CD4-positive, alpha-beta T cell treated with Interleukin-4 for 4 hours (primary cell): ENCODE data around the gene NCOR1.
A peak's percentile ranks its signal among the peaks of the same experiment; 100 is the strongest.
"Not testable (repeated sequence)": the region's sequence is repeated elsewhere in the genome, so short reads cannot be mapped to it uniquely, and the experiment has no call there.

Experiments
- DNase-seq: peaks from one replicate; pipeline ENCODE4 v3.0.0-alpha.2; 2020

Gene NCOR1

DNA sequence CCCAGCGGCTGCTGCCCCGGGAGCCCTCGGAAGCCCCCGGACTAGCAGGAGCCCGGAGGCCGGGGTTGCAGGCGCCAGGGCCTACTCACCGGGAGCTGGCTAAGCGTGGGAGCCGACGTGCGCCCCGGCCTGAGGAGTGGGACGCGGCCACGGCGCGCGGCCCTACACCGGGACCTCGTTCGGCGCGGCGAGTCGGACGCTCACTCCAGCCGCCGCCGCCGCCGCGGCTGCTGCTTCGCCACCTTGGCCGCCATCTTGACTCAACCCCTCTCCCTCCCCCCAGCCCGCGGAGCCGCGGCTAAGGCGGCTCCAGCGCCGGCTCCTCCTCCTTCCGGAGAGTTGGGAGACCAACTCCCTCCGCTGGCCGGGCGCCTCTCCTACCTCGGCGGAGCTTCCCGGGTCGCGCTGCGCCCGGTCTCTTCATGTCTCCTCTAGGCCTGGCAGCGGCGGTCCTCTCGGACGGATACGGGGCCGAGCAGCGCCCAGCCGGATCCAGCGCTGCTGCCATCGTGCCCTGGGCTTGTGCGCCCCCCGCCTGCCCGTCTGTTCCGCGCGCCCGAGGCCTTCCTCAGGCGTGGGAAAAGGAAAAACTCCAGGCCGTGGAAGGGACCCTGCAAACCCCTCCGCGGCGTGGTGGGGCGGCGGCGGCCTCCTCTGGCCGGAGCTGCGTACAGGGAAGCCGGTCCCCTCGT, at the start of gene NCOR1:
NCOR1 (minus strand) TSS at position 262 of the 692 bp plus-strand sequence. CDS start 20,965 bp downstream, outside the sequence.
- DNase-seq: peak; percentile 87

DNA sequence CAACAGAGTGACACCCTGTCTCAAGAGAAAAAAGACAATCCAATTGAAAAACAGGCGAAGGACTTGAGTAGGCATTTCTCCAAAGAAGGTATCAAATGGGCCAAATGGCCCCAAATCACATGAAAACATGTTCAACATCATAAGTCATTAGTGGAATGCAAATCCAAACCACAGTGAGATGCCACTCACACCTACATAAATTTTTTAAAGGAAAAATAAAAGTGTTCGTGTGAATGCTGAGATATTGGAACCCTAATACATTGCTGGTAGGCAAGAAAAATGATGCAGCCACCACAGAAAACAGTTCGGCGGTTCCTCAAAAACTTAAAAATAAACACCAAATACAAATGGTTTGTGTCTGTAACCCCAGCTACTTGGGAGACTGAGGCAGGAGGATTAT, 46.9 kb upstream of the NCOR1 start:
- no peak for DNase-seq

DNA sequence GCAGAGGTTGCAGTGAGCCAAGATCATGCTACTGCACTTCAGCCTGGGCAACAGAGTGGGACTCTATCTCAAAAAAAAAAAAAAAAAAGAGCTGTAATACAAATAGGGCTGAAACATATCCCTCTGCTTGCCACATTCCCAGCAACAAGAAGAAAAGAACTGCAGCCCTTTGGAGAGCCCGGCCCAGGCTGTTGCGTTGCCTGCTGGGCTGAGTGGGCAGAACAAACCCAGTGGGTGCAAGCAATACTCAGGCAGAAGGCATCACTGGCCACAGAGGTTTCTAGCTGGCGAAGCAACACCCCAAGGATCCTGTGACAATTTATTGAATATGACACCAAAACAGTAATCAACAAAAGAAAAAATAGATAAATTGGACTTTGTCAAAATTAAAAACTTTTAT, 45.7 kb upstream of the NCOR1 start:
- no peak for DNase-seq

DNA sequence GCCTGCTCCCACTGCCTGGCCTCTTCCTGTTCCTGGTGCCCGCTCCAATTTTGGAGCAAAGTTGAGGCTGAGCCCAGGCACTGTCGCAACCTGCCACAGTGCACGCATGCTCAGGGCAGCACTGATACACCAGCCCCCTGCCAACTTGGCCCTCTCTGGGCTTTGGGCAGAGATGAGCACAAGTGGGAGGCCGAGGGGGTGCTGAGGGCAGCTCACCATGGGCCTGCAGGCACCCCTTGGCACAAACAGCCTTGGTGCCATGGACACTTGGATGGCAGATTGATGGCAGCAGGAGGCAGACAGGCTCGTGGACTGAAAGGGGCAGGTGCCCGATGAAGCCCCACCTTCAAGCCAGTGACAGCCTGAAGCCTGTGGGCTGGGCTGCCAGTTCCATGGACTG, 44.6 kb upstream of the NCOR1 start:
- DNase-seq: no peak

DNA sequence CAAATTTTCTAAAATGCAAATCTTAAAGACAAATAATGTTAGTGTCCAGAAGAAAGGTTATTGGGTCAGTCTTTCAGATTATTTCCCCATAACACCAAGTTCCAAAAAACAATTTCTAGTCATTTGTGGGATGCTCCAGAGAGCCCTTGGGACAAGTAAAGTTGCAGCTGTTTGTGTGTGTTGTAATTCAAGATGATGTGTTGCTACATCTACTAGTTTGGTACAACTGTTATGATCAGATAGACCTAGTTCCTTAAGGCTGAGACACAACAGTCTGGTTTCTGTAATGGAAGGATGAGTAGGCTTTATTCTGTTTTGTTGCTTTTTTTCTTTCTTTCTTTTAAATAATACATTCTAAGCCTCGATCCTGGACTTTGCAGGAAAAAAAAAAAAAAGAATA, 43.6 kb upstream of the NCOR1 start:
- no peak for DNase-seq

DNA sequence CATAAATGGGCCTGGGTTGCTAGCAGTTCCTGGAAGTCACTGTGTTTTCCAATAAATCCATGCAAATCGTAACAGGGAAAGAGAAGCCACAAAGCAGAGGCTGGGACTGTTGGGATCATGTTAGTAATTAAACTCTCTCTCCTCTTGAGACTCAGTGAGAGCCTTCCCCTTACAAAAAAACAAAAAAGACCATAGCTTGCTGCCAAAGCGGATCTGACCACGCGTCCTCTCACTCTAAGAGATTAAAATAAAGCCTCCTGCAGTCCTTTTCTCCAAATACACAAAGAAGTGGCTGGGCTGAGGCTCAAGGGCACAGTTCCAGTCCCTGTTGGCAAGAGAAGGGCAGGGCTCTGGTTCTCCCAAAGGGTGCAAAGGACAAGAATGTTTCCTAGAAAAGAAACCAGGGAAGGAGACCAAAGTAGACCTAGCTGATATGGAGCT, 40.2 kb upstream of the NCOR1 start:
- DNase-seq: no peak

DNA sequence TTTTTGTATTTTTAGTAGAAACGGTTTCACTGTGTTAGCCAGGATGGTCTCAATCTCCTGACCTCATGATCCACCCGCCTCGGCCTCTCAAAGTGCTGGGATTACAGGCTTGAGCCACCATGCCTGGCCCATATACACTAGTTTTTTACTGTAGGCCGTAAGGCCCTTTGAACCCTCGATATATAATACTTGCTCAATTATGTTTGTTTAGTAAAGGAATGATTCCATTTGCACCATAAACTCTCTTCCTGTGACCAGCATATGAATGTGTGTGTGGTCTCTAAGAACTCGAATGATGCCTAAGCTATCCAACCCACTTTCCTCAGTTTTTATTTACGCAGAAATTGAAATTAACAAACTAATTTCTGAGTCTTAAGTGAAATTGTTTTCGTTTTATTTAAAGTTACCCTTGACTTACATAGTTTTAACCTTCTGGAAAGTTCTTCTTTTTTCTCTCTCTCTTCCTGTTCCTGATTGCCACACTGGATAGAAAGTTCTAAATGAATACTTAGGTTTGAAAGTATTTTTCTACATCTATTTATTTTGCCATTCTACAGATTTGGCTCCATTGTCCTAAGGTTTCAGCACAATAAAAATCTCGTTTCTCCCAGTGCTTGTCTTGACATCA, 39.6 kb upstream of the NCOR1 start:
- DNase-seq: no peak

DNA sequence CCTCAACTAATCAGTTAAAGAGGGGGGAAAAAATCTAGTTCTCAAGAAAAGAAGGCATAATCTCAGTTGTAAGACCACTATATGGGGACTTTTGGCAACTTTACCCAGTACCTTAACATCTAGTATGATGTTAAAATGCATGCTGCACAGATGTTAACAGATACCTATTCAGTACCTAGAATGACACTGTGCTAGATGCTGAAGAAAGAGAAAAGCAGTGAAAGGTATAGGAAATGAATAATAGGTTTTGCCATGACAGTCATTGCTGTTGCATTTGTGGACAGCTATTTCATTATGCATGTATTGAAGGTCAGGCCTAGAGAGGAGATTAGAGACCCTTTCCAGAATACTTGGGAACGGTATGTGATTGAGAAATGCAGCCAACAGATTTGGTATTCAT, 36.2 kb upstream of the NCOR1 start:
- no peak for DNase-seq

DNA sequence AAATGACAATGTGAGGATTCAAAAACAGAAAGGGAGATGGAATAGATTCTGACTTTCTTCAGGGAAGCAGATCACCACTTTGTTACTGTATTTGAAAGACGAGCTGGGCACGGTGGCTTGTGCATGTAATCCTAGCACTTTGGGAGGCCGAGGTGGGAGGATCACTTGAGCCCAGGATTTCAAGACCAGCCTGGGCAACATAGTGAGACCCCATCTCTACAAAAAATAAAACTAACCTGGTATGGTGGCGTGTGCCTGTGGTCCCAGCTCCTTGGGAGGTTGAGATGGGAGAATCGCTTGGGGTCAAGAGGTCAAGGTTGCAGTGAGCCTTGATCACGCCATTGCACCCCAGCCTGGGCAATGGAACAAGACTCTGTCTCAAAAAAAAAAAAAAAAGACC, 35.7 kb upstream of the NCOR1 start:
- no peak for DNase-seq

DNA sequence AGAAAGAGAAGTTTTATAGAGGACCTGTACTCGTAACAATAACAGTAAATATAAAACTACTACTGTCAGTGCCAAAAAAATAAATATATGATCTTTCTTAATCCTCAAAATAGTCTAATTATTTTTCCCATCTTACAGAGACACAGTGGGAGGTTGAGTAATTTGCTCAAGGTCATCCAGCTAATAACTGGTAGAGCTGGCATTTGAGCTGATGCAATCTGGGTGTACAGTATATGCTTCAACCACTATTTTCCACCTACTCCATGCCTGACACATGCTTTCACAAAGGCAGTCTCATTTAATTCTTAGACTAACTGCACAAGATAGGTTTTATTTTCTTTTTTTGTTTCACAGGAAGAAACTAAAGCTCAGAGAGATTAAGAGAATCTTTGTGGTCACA, 35.3 kb upstream of the NCOR1 start:
- DNase-seq: no peak

DNA sequence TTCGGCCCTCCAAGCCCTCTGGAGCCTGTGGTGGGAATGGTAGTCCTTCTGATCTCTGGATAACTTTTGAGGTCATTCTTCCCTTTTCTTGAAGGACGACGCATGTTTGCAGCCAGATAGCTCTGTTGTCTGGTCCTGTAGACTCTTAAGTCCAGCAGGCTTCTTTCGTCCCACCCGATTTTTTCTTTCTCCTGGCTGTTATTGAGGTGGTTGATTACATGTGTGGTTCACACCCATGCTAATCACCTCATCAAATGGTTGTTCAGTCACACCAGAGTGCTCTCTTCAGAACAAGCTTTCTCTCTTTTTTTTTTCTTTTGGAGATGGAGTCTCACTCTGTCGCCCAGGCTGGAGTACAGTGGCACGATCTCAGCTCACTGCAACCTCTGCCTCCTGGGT, 32.3 kb upstream of the NCOR1 start:
- DNase-seq: no peak

DNA sequence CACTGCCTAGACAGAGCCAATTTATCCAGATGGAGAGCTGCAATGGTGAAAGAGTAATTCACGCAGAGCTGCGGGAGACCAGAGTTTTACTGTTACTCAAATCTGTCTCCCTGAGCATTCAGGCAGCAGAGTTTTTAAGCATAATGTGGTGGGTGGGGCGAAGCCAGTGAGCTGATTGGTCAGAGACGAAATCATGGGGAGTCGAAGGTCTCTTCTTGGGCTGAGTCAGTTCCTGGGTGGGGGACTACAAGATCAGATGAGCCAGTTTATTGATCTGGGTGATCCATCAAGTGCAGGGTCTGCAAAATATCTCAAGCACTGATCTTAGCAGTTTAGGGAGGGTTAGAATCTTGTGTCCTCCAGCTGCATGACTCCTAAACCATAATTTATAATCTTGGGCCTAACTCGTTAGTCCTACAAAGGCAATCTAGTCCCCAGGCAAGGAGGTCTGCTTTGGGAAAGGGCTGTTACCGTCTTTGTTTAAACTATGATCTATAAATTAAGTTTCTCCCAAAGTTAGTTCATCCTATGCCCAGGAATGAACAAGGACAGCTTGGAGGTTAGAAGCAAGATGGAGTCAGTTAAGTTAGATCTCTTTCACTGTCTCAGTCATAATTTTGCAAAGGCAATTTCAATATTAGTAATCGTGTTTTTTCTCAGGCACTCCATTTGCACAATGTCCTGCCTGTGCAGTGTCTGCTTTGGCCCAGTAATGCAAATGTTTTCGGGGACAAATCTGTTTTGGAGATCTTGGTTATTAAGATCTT, 28.6 kb upstream of the NCOR1 start:
- no peak for DNase-seq

DNA sequence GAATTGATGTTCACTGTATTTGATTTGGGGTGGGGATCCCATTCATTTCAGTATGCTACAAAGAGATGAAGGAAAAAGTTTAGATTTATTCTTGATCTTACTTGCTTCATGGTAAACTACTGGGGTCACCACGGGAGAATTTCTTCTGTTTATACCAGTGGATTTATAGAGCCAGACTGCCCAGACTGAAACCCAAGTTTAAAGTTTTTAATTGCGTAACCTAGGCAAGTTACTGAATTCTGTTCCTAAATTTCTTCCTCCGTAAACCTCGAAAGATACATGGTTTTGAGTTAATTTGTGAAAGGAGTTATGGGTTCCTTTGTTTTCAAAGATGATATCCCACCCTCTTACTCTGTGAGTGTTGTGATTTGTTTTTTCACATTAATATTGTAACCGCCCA, 28.1 kb upstream of the NCOR1 start:
- DNase-seq: no peak

DNA sequence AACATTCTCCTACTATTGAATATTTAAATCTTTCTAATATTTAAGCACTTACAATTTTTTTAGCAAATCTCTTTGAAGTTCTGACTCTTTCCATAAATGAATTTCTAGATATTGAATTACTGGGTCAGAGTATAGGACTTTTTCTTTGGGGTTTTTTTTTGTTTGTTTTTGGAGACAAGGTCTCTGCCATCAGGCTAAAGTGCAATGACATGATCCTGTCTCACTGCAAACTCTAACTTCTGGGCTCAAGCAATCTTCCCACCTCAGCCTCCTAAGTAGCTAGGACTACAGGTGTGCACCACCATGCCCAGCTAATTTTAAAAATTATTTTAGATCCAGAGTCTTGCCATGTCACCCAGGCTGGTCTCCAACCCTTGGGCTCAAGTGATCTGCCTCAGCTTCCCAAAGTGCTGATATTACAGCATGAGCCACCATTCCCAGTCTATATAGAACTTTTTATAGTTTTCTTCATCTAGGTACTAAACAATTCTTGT, 26.6 kb upstream of the NCOR1 start:
- DNase-seq: no peak

DNA sequence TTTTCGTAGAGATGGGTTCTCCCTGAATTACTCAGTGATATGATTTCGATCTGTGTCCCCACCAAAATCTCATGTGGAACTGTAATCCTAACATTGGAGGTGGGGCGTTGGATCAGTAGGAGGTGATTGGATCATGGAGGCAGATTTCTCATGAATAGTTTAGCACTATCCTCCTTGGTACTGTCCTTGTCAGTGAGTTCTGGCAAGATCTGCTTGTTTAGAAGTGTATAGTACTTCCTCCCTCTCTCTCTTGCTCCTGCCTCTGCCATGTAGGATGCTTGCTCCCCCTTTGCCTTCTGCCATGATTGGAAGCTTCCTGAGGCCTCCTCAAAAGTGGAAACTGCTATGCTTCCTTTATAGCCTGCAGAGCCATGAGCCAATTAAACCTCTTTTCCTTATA, 24.6 kb upstream of the NCOR1 start:
- no peak for DNase-seq

DNA sequence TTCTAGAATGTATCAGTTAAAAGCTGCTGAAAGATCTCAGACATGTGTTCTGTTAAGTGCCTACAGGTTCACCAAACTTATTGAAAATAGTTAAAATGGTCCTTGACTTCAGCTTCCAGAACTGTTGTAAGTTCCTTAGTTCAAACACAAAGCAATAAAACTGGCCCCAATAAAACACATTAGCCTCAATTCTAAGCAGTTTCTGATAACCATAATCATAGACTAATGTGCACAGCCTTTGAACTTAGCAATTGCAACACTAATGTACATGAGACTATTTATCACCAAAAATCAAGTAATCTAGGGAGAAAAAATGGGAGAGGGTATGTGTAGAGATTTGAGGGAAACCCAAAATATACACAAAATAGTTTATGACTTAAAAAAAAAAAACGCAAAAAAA, 17.1 kb upstream of the NCOR1 start:
- DNase-seq: no peak

DNA sequence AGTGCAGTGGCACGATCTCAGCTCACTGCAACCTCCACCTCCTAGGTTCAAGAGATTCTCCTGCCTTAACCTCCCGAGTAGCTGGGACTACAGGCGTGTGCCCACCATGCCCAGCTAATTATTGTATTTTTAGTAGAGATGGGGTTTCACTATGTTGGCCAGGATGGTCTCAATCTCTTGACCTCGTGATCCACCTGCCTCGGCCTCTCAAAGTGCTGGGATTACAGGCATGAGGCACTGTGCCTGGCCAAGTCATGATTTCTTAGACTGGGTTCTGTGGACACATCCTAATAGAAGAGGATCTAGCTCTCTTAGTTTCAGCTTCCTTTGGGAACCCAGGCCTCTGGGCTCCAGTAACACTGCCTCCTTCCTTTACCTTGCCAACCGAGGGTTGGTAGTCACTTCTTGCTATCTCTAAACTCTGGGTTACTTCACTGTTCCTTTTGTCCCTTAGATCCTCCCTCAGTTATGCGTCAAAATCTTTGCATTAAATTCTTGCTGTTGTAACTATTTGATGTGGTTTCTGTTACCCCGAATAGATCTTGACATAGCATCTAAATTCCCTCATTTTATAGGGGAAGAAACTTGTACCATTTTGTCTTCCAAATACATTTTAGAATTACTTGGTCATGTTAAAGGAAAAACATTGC, 14.7 kb upstream of the NCOR1 start:
- not testable (repeated sequence) for DNase-seq

DNA sequence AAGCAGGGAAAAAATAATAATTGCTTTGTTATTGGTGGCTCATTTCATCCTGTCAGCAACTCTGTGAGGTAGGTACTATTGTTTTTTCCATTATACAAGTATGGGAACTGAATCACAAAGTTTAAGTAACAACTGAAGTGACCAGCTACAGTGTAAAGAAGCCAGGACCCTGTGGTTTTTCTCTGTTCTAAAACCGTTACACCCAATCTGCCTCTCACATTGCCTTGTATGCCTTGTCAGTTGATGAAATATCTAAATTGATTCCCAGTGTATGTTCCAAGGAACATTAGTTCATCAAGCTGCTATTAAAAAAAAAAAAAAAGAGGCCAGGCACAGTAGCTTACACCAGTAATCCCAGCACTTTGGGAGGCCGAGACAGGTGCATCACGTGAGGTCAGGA, 7.1 kb upstream of the NCOR1 start:
- DNase-seq: no peak

DNA sequence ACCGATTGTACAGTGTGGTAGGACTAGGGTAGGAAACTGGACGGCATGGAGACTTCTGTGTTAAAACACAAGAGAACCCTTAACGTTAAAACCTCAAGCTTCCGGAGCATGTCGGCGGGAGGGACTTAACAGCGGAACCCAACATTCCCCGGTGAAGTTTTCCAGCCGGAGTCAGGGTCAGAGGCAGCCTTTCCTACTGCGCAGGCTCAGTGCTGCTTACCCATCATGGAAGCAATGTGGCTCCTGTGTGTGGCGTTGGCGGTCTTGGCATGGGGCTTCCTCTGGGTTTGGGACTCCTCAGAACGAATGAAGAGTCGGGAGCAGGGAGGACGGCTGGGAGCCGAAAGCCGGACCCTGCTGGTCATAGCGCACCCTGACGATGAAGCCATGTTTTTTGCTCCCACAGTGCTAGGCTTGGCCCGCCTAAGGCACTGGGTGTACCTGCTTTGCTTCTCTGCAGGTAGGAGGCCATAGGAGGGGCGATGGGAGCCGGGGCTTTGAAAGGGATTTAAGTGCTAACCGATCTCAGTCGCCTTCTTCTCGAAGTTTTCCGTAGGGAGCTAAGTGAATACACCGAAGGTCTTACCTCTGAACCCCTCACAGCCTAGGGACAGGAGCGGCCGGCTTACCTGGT, 1.8 kb upstream of the NCOR1 start, which contains the start of gene PIGL:
PIGL (plus strand) TSS at position 209 of the 634 bp plus-strand sequence; CDS start at position 226, 17 bp downstream.
- peak; percentile 93 for DNase-seq

DNA sequence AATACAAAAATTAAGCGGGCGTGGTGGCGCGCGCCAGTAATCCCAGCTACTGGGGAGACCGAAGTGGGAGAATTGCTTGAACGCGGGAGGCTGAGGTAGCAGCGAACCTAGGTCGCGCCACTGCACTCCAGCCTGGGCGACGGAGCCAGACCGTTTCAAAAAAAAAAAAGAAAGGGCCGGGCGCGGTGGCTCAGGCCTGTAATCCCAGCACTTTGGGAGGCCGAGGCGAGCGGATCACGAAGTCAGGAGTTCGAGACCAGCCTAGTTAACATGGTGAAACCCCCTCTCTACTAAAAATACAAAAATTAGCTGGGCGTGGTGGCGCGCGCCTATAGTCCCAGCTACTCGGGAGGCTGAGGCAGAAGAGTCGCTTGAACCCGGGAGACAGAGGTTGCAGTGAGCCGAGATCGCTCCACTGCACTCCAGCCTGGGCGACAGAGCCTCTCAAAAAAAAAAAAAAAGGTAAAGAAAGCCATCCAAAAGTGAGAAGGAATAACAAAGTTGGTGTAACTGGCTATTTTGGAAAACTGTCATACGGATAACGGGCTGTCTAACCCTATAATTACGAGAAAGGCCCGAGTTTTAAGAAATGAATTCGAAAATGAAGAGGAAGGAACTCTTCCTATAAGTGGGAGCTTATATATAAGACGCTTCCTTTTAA, 1.1 kb upstream of the NCOR1 start:
- not testable (repeated sequence) for DNase-seq

DNA sequence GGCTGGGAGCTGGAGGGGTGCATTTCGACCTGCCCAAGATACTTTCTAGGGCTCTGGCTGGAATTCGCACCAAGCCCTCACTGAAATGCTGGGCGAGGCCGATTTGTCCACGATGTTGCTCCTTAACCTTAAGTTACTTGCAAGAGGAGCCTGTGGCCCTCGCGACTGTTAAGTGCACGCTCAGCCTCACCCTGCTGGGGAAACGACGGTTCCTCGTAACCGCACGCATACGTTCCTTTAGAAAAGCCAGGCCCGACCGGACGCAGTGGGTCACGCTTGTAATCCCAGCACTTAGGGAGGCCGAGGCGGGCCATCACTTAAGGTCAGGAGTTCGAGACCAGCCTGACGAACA, 607 bp upstream of the NCOR1 start:
- no peak for DNase-seq

DNA sequence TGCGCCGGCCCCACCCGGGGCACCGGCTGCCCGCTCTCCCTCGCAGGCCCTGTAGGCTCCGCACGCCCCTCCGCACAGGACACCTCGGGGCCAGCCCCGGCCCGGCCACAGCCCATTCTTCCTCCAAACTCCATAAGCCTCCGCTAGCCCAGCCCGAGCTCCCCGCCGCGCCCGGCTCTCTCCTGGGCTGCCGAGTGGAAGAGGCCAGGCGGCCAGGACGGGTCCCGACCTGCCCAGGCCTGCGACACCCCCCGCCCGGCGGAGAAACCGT, 397 bp downstream of the NCOR1 start:
- DNase-seq: no peak
